GM18499 (cell line): ENCODE data around the gene OR1D2.
A peak's percentile ranks its signal among the peaks of the same experiment; 100 is the strongest.
"Not testable (repeated sequence)": the region's sequence is repeated elsewhere in the genome, so short reads cannot be mapped to it uniquely, and the experiment has no call there.

ENCODE experiments used
- ATAC-seq: cut with Tn5 transposase; IDR thresholded peaks from one replicate; pipeline ENCODE4 v1.9.1; 2021; ENCODE audit warnings: moderate number of reproducible peaks; ENCODE audit not compliant: insufficient read depth, unreplicated experiment

Gene OR1D2, protein sequence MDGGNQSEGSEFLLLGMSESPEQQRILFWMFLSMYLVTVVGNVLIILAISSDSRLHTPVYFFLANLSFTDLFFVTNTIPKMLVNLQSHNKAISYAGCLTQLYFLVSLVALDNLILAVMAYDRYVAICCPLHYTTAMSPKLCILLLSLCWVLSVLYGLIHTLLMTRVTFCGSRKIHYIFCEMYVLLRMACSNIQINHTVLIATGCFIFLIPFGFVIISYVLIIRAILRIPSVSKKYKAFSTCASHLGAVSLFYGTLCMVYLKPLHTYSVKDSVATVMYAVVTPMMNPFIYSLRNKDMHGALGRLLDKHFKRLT

DNA sequence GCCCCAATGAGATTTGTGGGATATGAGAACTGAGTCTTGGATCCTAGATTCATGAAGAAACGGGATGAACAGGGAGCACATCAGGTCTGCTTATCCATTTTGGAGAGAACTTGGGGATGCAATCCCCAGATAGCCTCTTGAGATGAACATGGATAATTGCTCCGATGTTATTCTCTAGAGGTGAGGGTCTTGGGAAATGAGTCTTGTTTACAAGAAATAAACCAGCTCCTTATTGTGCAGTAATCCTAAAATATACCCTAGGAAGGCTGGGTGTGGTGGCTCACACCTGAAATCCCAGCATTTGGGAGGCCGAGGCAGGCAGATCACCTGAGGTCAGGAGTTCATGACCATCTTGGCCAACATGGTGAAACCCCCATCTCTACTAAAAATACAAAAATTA, at the start of gene OR1D2:
OR1D2 (minus strand) TSS at position 101 of the 400 bp plus-strand sequence. CDS start 11,426 bp downstream, outside the sequence.
- ATAC-seq: no peak

DNA sequence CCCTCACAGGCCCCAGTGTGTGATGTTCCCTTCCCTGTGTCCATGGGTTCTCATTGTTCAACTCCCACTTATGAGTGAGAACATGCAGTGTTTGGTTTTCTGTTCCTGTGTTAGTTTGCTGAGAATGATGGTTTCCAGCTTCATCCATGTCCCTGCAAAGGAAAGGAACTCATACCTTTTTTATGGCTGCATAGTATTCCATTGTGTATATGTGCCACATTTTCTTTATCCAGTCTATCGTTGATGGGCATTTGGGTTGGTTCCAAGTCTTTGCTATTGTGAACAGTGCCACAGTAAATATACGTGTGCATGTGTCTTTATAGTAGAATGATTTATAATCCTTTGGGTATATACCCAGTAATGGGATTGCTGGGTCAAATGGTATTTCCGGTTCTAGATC, 33.3 kb upstream of the OR1D2 start:
- not testable (repeated sequence) for ATAC-seq

DNA sequence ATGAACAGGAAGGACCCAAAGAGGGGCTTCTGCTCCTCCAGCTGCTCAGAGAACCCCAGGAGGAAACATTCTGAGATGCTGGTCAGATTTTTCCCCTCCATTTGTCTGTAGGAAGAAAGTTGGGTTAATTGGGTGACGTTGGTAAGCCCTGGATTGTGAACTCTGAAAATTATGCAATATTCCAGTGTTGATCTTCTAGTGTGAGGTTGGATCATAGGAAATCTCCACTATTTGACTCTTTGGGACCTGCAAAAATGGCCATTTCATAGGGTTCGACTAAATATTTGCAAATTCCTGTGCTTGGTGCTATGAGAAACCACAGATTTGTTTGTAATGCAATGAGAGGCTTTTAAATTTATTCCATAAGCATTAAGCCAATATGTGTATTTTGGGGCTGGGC, 23.2 kb upstream of the OR1D2 start, which contains the start of gene OR1G1:
OR1G1 (minus strand) TSS at position 101 of the 400 bp plus-strand sequence; CDS start at position 101, 0 bp downstream.
- no peak for ATAC-seq

DNA sequence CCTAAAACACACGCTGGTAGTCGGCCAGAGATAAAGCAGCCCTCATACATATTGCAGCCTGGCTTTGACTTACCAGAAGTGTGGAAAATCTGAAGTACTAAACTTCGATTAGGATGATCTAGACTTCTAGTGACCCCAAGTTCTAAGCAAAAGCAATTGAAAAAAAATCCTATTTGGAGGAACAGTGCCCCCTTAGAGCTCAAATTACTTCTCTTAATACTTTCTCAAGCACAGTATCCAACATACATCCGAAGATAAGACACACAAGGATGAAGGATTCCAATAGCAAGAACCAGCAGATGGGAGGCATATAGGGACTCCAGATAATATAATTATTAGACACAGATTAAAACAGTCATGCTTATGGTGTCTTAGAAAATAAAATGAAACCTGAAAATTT, 30.4 kb downstream of the OR1D2 start:
- not testable (repeated sequence) for ATAC-seq

DNA sequence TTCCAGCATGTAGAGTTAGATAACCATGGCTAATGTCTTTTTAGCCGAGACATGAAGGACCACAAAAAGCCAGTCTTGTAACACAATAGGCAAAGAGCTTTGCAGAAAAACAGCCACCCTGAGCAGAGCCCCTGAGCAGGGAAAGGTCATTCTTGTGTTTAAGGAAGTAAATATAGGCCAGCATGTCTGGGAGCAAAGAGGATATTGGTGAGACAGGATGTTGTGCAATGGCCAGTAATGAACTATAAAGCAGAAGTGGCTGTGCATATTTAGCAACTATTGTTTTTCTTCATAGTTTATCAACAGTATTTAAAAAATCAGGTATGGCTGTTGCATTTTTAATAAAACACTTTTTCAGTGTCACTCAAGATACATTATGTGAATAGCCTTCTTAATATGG, 39.0 kb downstream of the OR1D2 start:
- not testable (repeated sequence) for ATAC-seq

DNA sequence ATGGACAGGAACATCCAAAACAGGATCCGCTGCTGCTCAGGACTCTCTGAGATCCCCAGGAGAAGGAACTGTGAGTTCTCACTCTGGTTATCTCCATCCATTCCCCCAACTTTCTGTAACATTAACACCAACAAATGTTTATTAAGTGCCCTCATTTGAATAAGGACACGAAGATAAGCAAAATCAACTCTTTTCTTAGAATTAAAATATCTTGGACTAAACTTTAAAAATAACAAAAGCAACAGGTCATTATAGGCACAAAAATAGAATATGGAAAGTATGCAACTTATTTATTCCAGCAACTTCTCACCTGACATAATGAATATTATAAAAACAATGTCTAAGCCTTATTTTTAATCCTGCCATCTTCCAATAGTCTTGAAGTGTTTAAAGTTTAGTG, 40.7 kb downstream of the OR1D2 start, which contains the start of gene OR1D5:
OR1D5 (minus strand) TSS at position 101 of the 400 bp plus-strand sequence; CDS start at position 101, 0 bp downstream.
- not testable (repeated sequence) for ATAC-seq

DNA sequence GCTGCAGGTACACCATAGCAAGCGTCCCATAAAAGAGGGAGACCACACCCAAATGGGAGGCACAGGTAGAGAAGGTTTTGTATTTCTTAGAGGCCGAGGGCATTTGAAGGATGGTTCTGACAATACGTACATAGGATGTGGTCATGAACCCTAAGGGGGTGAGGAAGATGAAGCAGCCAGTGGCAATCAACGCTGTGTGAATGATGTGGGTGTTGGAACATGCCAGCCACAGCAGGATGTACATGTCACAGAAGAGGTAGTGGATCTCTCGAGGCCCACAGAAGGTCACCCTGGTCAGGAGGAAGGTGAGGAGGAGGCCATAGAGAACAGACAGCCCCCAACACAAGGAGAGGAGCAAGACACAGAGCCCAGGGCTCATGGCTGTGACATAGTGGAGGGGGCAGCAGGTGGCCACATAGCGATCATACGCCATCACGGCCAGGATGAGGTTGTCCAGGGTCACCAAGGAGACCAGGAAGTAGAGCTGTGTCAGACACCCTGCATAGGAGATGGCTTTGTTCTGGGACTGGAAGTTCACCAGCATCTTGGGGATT, 41.3 kb downstream of the OR1D2 start:
- not testable (repeated sequence) for ATAC-seq

DNA sequence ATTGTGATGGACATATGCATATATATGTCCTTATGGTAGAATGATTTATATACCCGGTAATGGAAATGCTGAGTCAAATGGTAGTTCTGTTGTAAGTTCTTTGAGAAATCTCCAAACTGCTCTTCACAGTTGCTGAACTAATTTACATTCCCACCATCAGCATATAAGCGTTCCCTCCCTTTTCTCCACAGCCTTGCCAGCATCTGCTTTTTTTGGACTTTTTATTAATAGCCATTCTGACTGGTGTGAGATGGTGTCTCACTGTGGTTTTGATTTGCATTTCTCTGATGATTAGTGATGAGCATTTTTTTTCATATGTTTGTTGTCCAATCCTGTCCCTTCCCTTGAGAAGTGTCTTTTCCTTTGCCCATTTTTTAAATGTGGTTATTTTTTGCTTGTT, 49.4 kb downstream of the OR1D2 start:
- ATAC-seq: not testable (repeated sequence)

DNA sequence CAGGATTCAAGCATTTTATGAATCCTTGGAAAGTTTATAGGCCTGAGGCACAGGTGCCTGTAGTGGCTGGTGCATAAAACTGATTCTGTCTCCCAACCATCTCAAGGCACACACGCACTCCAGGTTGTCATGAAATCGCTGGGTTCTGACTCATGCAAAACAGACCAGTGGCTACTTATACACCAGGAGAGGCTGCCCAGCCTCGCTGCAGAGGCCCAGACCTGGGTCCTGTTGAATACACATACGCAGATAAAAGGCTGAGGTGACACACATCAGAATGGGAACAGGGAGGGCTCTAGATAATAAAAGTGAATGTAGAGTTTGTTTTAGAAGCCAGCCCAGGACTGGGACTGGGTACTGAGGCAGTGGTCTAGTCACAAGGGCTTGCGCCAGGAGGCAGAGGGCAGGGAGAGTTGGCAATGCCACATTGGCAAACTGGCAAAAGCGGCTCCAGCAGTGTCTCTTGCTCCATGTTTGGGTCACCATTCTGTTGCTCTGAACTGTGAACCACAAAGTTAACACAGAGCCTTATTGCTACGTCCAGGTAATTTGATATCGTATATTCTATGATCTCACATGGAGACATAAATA, 54.4 kb downstream of the OR1D2 start:
- ATAC-seq: no peak

DNA sequence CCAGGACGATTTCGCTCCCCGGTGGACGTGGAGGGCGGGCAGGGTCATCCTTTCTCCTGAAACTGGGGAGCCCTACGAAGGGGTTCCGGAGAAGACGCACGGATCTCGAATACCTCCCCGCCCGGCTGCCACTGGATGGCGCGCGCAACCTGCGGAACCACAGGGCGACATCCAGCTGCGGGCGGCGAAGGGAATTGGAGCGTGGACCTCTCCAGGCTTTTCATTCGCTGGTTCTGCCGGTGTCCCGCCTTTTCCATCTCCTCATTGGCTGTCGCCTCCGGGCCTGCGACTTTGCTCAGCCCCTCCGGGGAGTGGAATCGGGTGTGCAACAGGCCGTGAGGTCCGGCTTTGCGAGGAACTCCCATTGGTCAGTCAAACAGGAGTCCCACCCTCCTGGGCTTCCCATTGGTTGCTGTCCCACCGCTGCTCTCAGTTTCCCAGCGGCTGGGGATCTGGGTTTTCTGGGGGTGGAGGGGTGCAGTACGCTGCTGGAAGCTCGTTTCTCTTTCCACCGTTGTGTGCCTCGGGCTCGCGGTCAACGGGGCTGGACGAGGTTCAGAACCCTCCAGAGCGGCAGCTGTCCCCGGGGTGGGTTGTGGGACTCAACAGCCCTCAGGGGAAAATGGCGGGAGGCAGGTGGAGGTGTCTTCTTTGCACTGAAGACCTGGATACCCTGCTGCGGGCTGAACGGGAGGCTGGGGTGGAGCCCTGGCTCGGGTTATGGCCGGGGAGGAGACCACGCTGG, 55.3 kb downstream of the OR1D2 start:
- ATAC-seq: peak; percentile 67

DNA sequence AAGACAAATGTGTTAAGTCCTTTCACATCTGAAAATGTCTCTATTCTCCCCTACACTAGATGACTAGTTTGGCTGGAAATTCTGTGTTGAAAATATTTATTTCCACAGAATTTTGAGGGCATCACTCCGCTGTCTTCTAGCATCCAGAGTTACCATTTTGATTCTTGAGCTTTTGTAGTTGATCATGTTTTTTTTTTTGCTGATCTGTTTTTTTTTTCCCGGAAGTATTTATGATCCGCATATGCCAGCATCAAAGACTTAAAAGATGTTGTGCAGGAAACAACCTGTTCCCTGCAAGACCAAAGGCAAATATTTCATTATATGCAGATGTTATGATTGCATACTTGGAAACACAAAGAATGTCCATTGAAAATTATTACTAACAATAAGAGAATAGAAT, 57.5 kb downstream of the OR1D2 start:
- no peak for ATAC-seq

DNA sequence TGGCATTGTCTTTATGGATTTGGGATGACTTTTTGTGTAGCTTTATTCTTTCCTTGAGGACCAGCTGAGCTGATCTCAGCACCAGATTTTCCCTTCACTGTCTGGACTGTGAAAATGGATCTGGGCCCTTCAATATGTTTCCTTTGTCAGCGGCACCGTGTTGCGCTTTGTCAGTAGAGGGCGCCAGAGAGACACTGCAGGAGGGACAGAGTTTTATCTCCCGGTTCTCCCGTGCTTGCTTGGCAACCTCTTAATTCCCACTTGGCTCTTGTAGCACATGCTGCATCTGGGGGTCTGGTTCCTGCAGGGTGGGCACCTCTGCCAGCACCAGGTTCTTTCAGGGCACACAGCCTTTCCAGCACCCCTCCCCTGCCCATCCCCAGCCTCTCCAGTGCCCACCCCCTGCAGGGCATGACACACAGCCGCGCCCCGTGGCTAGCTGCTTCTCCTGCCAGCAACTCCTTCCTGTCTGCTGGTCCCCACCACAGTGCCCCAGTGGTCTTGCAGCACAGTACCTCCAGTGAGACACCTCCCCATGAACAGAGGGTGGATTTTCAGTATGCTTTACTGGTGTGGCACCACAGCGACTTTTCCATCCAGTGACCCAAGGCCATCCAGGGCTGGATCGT, 60.4 kb downstream of the OR1D2 start:
- no peak for ATAC-seq

DNA sequence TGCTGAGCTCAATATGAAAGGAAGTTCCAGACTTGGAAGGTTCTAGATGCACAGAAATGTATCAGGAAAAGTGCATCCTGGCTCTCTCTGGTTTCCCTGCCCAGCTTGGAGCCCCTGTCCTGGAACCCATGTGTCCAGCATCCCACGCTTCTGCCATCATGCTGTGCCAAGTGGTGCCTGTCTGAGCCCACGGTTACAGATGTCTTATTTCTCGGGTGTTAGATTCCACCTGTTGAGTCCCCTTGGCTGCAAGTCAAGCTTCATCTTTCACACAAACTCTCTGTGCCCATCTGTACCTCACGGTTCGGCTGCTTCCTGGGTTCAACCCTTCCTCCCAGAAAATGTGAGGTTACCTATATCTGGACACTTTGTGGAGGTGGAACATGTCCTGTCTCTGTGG, 63.3 kb downstream of the OR1D2 start:
- ATAC-seq: no peak

DNA sequence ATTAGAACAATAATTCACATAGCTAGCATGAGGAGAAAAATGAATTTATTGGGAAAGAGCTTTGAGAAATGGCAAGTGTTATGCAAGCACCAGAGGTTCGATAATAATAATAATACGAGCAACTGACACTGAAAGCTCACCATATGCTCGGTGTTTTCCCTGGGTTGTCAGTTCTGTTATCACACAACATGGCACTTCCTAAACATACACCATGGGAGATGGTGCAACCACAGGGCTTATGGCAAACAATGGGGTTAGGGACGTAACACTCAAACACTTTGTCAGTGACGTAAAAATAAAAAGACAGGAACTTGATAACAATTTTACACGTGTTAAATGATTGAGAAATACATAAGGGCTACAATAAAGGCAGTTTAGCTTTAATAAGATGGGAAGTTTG, 64.5 kb downstream of the OR1D2 start:
- no peak for ATAC-seq

DNA sequence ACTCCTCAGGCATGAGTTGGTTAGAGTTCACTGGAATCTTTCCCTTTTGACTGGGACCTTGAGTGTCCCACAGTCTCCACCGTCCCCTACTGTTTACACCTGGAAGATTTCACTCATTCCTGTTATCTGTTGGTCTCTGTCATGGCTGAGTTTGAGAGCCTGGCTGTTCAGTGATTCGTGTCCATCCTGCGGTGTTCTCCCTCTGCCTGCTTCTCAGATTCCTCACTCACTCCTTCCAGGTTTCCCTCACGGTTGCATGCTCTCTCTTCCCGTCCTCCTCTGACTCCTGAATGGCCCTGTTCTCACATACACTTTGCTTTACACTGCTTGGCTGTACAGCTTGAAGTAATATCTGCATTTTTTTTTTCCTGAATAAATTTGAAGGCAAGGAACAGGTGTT, 65.3 kb downstream of the OR1D2 start:
- ATAC-seq: no peak
